ENCODE results near the gene CTAG1A. TPM values are rescaled to one million over a fixed set of nuclear protein-coding genes. Genes with fewer than 3 reads are reported as not detected.
"Not testable (repeated sequence)": the region's sequence is repeated elsewhere in the genome, so short reads cannot be mapped to it uniquely, and the experiment has no call there.

CTAG1A gene
- polyA plus RNA-seq, 2 of the 4 experiments (the other 2 are of a cell fraction), result not detected

DNA sequence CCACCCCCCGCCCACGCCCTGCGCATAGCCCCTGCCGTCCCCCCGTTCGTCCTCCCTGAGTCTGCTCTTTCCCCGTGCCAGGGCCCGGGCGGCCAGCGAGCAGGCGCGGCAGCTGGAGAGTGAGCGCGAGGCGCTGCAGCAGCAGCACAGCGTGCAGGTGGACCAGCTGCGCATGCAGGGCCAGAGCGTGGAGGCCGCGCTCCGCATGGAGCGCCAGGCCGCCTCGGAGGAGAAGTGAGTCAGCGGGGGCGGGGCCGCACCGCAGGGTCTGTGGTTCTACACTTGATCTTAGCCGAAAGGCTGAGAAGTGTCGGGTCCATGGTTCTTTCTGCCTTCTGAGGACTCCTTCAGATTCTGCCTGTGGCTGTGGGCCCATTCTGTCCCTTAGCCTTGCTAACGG is 24.6 kb upstream of the CTAG1A start:
- POLR2A ChIA-PET; FAIRE-seq; CTCF ChIA-PET; H3K9me3 ChIP-seq; DNase-seq (ENCODE audit: low read depth in 1 of 2, low spot score in 1 of 2); ATAC-seq; H3K4me2 ChIP-seq; H3K4me3 ChIP-seq; H3K4me1 ChIP-seq; H3K27ac ChIP-seq: not testable (repeated sequence)
- 93% methylated on average over 8 of the region's 31 CpGs for WGBS (ENCODE audit: missing lambda C conversion rate)

DNA sequence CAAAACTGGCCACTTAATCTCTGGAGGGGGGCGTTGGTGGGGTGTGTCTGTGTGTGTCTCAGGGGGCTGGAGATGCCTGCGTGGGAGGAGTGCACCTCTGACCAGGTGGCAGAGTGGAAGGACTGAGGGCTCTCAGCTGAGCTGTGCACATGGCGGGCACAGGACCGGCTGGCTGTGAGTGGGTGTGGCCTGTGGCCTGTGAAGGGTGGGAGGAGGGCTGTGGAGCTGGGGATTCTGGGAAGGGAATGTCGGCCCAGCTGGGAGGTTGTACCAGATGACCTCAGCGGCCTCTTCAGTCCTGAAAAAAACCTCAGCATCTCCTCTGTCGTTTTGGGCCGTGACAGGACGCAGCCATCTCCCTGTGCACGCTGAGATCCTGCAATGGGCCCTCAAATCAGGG is 22.6 kb upstream of the CTAG1A start:
- H3K4me2 ChIP-seq; DNase-seq (ENCODE audit: low read depth in 1 of 2, low spot score in 1 of 2); H3K4me1 ChIP-seq; H3K27ac ChIP-seq; POLR2A ChIA-PET; CTCF ChIA-PET; H3K9me3 ChIP-seq; H3K4me3 ChIP-seq; FAIRE-seq: not testable (repeated sequence)
- peak in 1 of 2 experiments; percentile 58; a peak in 2 of 6 replicates for ATAC-seq
- WGBS (ENCODE audit: missing lambda C conversion rate), result no CpG with 5 or more reads among the region's 10 CpGs

DNA sequence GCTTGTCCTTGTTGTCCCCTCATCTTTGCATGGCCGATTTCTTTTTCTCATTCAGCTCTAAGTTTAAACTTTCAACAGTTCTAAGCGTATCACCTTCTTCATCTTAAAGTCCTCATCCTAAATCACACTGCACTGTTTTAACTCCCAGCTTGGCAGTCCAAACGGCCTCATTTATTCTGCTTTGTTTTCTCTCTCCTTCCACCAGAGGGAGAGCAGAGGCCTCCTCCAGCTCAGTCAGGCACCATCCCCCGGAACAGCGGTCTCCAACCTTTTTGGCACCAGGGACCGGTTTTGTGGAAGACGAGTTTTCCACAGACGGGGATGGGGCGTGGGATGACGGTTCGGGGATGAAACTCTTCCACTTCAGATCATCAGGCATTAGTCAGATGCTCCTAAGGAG is 14.6 kb upstream of the CTAG1A start:
- ATAC-seq (peak; percentile 49 to 69; a peak in 4 of 6 replicates), FAIRE-seq (peak; percentile 100)
- H3K27ac ChIP-seq; H3K4me2 ChIP-seq; CTCF ChIA-PET; H3K4me3 ChIP-seq; H3K4me1 ChIP-seq; DNase-seq (ENCODE audit: low read depth in 1 of 2, low spot score in 1 of 2); H3K9me3 ChIP-seq; POLR2A ChIA-PET: not testable (repeated sequence)
- no CpG with 5 or more reads among the region's 11 CpGs for WGBS (ENCODE audit: missing lambda C conversion rate)

DNA sequence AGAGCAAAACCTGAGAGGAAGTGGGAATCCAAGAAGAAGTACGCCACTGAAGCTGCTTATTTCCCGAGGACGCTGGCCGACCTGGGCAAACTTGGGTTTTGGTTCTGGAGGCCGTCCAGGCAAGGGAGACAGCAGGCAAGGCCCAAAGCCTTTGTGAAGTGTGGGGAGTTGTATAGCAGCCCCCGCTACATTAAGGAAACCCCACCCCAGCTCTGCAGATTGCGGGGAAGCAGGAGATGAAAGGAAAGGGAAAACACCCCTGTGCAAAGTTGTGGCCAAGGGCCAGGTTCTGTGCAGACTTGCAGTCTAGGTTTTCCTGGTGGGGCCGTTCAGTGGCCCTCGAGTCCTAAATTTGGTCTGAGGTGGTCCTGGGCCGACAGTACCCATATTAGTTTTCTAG is 11.9 kb upstream of the CTAG1A start:
- POLR2A ChIA-PET, result not testable (repeated sequence)

GRCh38 chrX:154575076-154575475 is 9.9 kb upstream of the CTAG1A start:
- DNase-seq (ENCODE audit: low read depth in 1 of 2, low spot score in 1 of 2); H3K4me1 ChIP-seq; H3K27ac ChIP-seq; H3K9me3 ChIP-seq; H3K4me2 ChIP-seq; POLR2A ChIA-PET; CTCF ChIA-PET; H3K4me3 ChIP-seq: not testable (repeated sequence)
- WGBS (ENCODE audit: missing lambda C conversion rate), result no CpG with 5 or more reads among the region's 5 CpGs
- FAIRE-seq (peak; percentile 99), ATAC-seq (peak; percentile 79 to 86)

More for the DNA sequence above, 11.9 kb upstream of the CTAG1A start:
- FAIRE-seq; H3K9me3 ChIP-seq; CTCF ChIA-PET; H3K4me1 ChIP-seq; ATAC-seq; DNase-seq (ENCODE audit: low read depth in 1 of 2, low spot score in 1 of 2); H3K27ac ChIP-seq; H3K4me2 ChIP-seq; H3K4me3 ChIP-seq: not testable (repeated sequence)
- WGBS (ENCODE audit: missing lambda C conversion rate), result no CpG with 5 or more reads among the region's 10 CpGs

- H3K4me3 ChIP-seq; H3K4me2 ChIP-seq; H3K4me1 ChIP-seq; FAIRE-seq; DNase-seq (ENCODE audit: low read depth in 1 of 2, low spot score in 1 of 2); POLR2A ChIA-PET; CTCF ChIA-PET; H3K27ac ChIP-seq; H3K9me3 ChIP-seq: not testable (repeated sequence)
- ATAC-seq, result peak; percentile 75 to 89; a peak in 4 of 6 replicates
- no CpG with 5 or more reads among the region's 8 CpGs for WGBS (ENCODE audit: missing lambda C conversion rate)
These were observed 1.9 kb upstream of the CTAG1A start for GRCh38 chrX:154582994-154583393.

DNA sequence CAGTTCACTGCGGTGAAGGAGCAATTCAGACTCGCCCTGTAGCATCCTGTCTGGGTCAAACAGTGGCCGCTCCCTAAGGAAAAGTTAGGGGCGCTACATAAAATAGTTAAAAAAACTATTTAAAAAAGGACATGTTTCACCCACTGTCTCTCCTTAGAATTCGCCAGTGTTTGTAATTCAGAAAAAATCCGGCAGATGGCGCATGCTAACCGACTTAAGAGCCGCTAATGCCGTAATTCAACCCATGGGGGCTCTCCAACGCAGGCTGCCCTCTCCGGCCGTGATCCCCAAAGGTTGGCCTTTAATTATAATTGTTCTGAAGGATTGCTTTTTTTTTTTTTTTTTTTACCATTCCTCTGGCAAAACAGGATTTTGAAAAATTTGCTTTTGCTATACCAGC is 5.5 kb downstream of the CTAG1A start:
- POLR2A ChIA-PET; DNase-seq (ENCODE audit: low read depth in 1 of 2, low spot score in 1 of 2): not testable (repeated sequence)

DNA sequence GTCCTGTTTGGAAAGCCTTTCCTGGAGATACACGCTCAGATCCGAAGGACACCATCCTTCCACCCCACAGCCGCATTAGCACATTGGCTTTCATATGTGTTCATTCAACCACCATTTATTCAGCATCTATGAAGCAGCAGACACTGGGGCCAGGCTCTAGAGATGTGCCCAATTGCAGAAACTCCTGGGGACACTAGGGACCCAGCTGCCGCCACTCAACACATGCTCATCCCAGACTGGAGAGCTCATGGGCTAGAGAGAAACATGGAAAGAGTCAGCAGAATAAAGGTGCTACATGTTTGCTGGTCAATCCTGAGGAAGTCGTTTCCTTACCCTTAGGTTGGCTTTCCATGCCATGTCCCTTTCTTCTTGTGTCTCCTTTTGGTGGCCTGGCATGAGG is 7.6 kb downstream of the CTAG1A start:
- TF ChIP-seq SMC3 (IDR thresholded peaks at IDR 0.05) (no peak), JUNB (IDR thresholded peaks at IDR 0.05) (no peak), ZNF302 (CRISPR knock-in tag; IDR thresholded peaks at IDR 0.05) (no peak), ZFP36 (IDR thresholded peaks at IDR 0.05; ENCODE audit: borderline replicate concordance, partially characterized antibody) (no peak), MAZ (IDR thresholded peaks at IDR 0.05; ENCODE audit: borderline replicate concordance, low read depth, low read length) (no peak), FOXS1 (CRISPR knock-in tag; IDR thresholded peaks at IDR 0.05) (no peak), TP53 (CRISPR knock-in tag; IDR thresholded peaks at IDR 0.05) (no peak), CEBPB (IDR thresholded peaks at IDR 0.05) (no peak), POLR2AphosphoS2 (conservative IDR thresholded peaks at IDR 0.05; ENCODE audit: low read length) (no peak), USF2 (IDR thresholded peaks at IDR 0.05) (no peak), SREBF2 (IDR thresholded peaks at IDR 0.05) (no peak), RAD21 (conservative IDR thresholded peaks at IDR 0.05 in 1 of 2, IDR thresholded peaks at IDR 0.05 in 1 of 2) (no peak), POLR2A (IDR thresholded peaks at IDR 0.05; ENCODE audit: low read length) (no peak)
- TF ChIP-seq, protein P1, sequence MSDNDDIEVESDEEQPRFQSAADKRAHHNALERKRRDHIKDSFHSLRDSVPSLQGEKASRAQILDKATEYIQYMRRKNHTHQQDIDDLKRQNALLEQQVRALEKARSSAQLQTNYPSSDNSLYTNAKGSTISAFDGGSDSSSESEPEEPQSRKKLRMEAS (IDR thresholded peaks at IDR 0.05), result no peak
- peaks cover 5% of the 10 kb centered on the region; the same call in 1 of the 3 replicates for H3K9me3 ChIP-seq
- ATAC-seq, result no peak
- no peak overlapping the region for H3K27ac ChIP-seq
- no peak overlapping the region for H3K4me2 ChIP-seq
- 60% methylated on average over 5 of the region's 5 CpGs for WGBS (ENCODE audit: missing lambda C conversion rate)
- DNase-seq (ENCODE audit: low read depth in 1 of 2, low spot score in 1 of 2), result no peak
- no peak overlapping the region for H3K4me3 ChIP-seq
- no peaks in the 10 kb centered on the region for H3K4me1 ChIP-seq
- ChIA-PET CTCF (interaction anchor here (2.3 kb wide), 1 partner anchor 157 kb away, joined by 11 read pairs; no protein-coding TSS in a partner anchor), POLR2A (no interaction called here)
- no peak for FAIRE-seq

More for the DNA sequence above, 5.5 kb downstream of the CTAG1A start:
- H3K4me3 ChIP-seq, H3K4me2 ChIP-seq, FAIRE-seq, H3K4me1 ChIP-seq, H3K9me3 ChIP-seq, CTCF ChIA-PET, H3K27ac ChIP-seq: not testable (repeated sequence)
- peak in 1 of 2 experiments; percentile 66; a peak in 3 of 6 replicates for ATAC-seq
- no CpG with 5 or more reads among the region's 13 CpGs for WGBS (ENCODE audit: missing lambda C conversion rate)
